Pancreas (tissue), 10 donors: Measurements from ENCODE around the gene SYNPR. TPM values are rescaled to one million over a fixed set of nuclear protein-coding genes. Genes with fewer than 3 reads are reported as not detected.

Experiments used
- ATAC-seq, 4 donors: fragments of 200-7000 bp; cut with Tn5 transposase; one replicate each; pipeline versions ENCODE4 v1.8.0 to v1.9.1; 2020; ENCODE audit warnings: mild to moderate bottlenecking in 4 of 4, moderate library complexity in 4 of 4
- DNase-seq, 6 donors: peaks; one replicate each; pipeline ENCODE4 v3.0.0-alpha.2; 2020
- FAIRE-seq: peaks from 2 replicates; lab custom pipeline; 2012; peaks lifted over from hg19 to GRCh38; lab: Jason Lieb, UNC
- H3K27ac ChIP-seq, 4 donors: fragments of 200-600 bp; sonication (generic); 1 replicate in 3 of 4; 2 replicates in 1 of 4; pipeline versions ENCODE4 v1.5.0 to v1.8.0; 2020
- H3K27me3 ChIP-seq, 4 donors: fragments of 200-600 bp; one replicate each; pipeline ENCODE4 v1.8.0; 2021
- H3K36me3 ChIP-seq, 3 donors: fragments of 200-600 bp; sonication (generic) in 1 of 3; one replicate each; pipeline versions ENCODE4 v1.5.0 to v1.8.0; 2020 to 2021
- H3K4me1 ChIP-seq, 3 donors: fragments of 200-600 bp; one replicate each; pipeline ENCODE4 v1.8.0; 2021
- H3K4me3 ChIP-seq, 4 donors: fragments of 200-600 bp; sonication (generic) in 2 of 4; one replicate each; pipeline versions ENCODE4 v1.5.0 to v1.8.0; 2020 to 2021
- H3K9me3 ChIP-seq, 4 donors: fragments of 200-600 bp; one replicate each; pipeline ENCODE4 v1.8.0; 2021
- CTCF ChIP-seq, 4 donors: fragments of 200-600 bp; sonication (generic) in 3 of 4; IDR thresholded peaks; one replicate each; pipeline versions ENCODE4 v1.5.0 to v1.8.0; 2021; ENCODE audit warnings: antibody characterized with exemption in 4 of 4
- WGBS, 2 donors: extraction: QIAGEN DNeasy Blood & Tissue Kit; methylation state at CpG; one replicate each; pipeline ENCODE4 v1.1.7; 2013; 5-methylcytosine and 5-hydroxymethylcytosine counted together
- intact Hi-C, 3 donors: fragments of 100-400 bp; cut with DNase I; formaldehyde crosslinking; loops; one replicate each; pipeline versions ENCODE4 v1.11.1 to v1.14.2; 2022
- polyA plus RNA-seq, 2 donors: library from polyadenylated mRNA; stranded (reverse); fragments of 200-250 nt; gene quantifications; one replicate each; pipeline ENCODE4 v1.2.3, GENCODE V29; 2013
- total RNA-seq, 6 donors: library from RNA; stranded (reverse); fragmentation: NEBNext Ultra II Directional in 4 of 6; extraction: Animal tissue kit (Norgen Biotek cat#: 25700) in 4 of 6; gene quantifications; one replicate each; pipeline versions ENCODE4 v1.2.1 to v1.2.4, GENCODE V29; 2021 to 2023
- donor health status: healthy with polysubstance abuse.
- donor health status: DM: no; HTN: no; CAD: no; lungs with moderate emphysema.
- donor health status: DM: no; HTN: no; CAD: no.
- donor health status: control.
- donor health status: control.
- donor health status: Bipolar disorder and iron deficiency.
- donor health status: DM: yes; HTN: yes; CAD: no.
- donor health status: DM: no; HTN: no; CAD: no.
- donor health status: DM: no; HTN: no; CAD: no.
- donor health status: DM: yes; HTN: yes; CAD: no.

SYNPR gene
- total and polyA plus RNA-seq, 8 donors = 0.31 to 1.4 TPM; not detected in 6

GRCh38 chr3:63456901-63457300, 178.8 kb downstream of the SYNPR start:
- Histone ChIP-seq H3K27ac (no peak overlapping the region), H3K4me3 (no peak overlapping the region), H3K9me3 (no peaks in the 10 kb centered on the region), H3K36me3 (no peaks in the 10 kb centered on the region), H3K4me1 (no peaks in the 10 kb centered on the region), H3K27me3 (no peaks in the 10 kb centered on the region)
- intact Hi-C loops = no loop called here
- no peak for TF ChIP-seq CTCF (IDR thresholded peaks at IDR 0.05)
- no peak for ATAC-seq
- FAIRE-seq = no peak
- WGBS, 2 donors = 60 to 62% methylated on average over 6 of the region's 6 CpGs
- no peak for DNase-seq

GRCh38 chr3:63458405-63458804, 180.3 kb downstream of the SYNPR start:
- no peak for TF ChIP-seq CTCF (IDR thresholded peaks at IDR 0.05)
- H3K4me1 ChIP-seq = no peaks in the 10 kb centered on the region
- DNase-seq (no peak), FAIRE-seq (no peak), ATAC-seq (no peak)
- intact Hi-C loops = no loop called here
- H3K9me3 ChIP-seq = no peaks in the 10 kb centered on the region
- no peaks in the 10 kb centered on the region for H3K27me3 ChIP-seq
- no peaks in the 10 kb centered on the region for H3K36me3 ChIP-seq
- H3K27ac ChIP-seq = no peak overlapping the region
- H3K4me3 ChIP-seq = no peak overlapping the region

DNA sequence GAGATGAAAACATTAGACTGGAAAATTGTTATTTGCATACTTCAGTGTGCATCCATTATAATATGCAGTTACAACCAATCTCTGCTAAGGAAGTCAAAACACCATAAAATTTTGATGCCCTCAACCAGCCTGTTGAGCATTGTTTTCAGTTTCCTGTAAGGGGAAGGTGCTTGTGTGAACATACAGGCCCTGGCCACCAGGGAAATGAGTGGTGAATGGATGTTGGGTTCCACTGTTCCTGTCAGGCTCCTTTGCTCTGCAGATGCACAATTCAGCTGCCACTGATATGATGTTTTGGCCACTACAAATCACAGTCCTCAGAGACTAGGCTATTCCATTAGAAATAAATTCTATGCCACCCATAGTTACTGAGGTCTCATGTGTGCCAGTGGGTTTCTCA, 184.6 kb downstream of the SYNPR start:
- Histone ChIP-seq H3K36me3 (no peaks in the 10 kb centered on the region), H3K4me1 (no peaks in the 10 kb centered on the region), H3K9me3 (no peaks in the 10 kb centered on the region), H3K4me3 (no peak overlapping the region), H3K27ac (no peak overlapping the region), H3K27me3 (no peaks in the 10 kb centered on the region)
- FAIRE-seq (no peak), ATAC-seq (no peak), DNase-seq (no peak)
- intact Hi-C loops = no loop called here
- no peak for TF ChIP-seq CTCF (IDR thresholded peaks at IDR 0.05)

DNA sequence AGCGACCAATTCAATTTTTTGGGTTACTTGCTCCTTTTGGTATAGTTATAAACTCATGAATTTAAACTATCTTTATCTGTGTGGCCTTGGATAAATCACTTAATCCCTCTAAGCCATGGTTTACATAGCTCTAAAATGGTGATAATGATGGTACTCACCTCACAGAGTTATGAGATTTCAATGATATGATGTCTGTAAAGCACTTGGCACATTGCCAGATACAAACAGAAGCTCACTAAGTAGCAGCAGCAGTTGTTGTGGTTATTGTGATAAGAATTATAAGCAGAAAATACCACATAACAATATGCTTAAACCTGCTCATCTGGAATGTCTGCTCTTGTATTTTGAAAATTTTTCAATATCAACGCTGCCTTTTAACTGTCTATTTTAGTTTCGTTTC, 189.3 kb downstream of the SYNPR start:
- TF ChIP-seq CTCF (IDR thresholded peaks at IDR 0.05) = no peak
- Histone ChIP-seq H3K4me1 (no peaks in the 10 kb centered on the region), H3K4me3 (no peak overlapping the region), H3K27me3 (no peaks in the 10 kb centered on the region), H3K27ac (no peak overlapping the region), H3K9me3 (no peaks in the 10 kb centered on the region), H3K36me3 (no peaks in the 10 kb centered on the region)
- DNase-seq (no peak), ATAC-seq (no peak), FAIRE-seq (no peak)
- intact Hi-C loops = no loop called here
- WGBS, 2 donors = 84 to 90% methylated on average over 3 of the region's 3 CpGs

DNA sequence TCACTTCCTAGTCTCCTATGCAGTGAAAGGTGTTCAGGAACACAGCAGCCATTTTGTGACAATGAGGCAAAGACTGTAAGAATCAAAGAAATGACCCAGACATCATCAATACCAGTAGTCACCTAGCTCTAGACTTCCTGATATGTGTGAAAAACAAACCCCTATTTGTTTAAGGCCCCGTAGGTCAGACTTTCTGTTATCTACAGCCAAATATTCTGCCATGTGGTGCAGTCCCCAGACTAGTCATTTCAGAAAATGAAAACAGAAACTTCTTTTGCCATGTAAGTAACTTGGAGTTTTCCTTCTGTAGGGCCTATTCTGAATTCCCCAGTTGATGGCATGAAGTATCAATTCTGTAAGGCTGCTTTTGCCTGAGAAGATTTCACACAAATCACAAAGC, 192.6 kb downstream of the SYNPR start:
- FAIRE-seq (no peak), ATAC-seq (no peak)
- TF ChIP-seq CTCF (IDR thresholded peaks at IDR 0.05) = no peak

More for the DNA sequence above, 192.6 kb downstream of the SYNPR start:
- Histone ChIP-seq H3K4me1 (no peaks in the 10 kb centered on the region), H3K9me3 (no peaks in the 10 kb centered on the region), H3K4me3 (no peak overlapping the region), H3K36me3 (no peaks in the 10 kb centered on the region), H3K27ac (no peak overlapping the region), H3K27me3 (no peaks in the 10 kb centered on the region)
- WGBS, 2 donors = 33 to 40% methylated on average over 1 of the region's 1 CpG
- DNase-seq = no peak
- intact Hi-C loops = no loop called here
